NCI-H1436 (cell line): ENCODE data around the gene PPA2.
"Not testable (repeated sequence)": the region's sequence is repeated elsewhere in the genome, so short reads cannot be mapped to it uniquely, and the experiment has no call there.

ENCODE experiments used
- DNase-seq: peaks from one replicate; lab custom pipeline; 2025; lab: John Stamatoyannopoulos, UW

The PPA2 gene

GRCh38 chr4:105458541-105458940, 15.3 kb downstream of the PPA2 start:
- not testable (repeated sequence) for DNase-seq

- DNase-seq, result no peak
Observed at GRCh38 chr4:105458001-105458400, 15.9 kb downstream of the PPA2 start.

DNA sequence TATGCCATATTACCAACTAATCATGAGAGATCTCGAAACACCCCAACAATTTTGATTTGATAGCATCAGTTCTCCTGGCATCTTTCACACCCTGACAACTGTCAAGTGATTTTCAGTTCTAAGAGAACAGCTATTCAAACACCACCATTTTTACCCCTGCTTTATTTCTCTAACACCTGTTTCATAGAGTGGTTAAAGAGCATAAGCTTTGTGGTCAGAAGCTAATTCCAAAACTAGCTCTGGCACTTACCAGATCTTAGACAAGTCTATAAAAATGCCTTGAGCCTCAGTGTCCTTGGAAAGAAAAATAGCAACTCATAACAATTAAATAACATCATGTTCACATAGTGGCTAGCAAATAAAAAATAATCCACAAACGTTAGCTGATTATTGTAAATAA, 17.9 kb downstream of the PPA2 start:
- DNase-seq, result no peak

GRCh38 chr4:105455182-105455581, 18.7 kb downstream of the PPA2 start:
- no peak for DNase-seq

- no peak for DNase-seq
Observed at GRCh38 chr4:105453550-105454205, 20.2 kb downstream of the PPA2 start.

- peak; percentile 68 for DNase-seq
Observed at GRCh38 chr4:105451346-105451745, 22.5 kb downstream of the PPA2 start.

- no peak for DNase-seq
Observed at GRCh38 chr4:105440890-105441289, 33.0 kb downstream of the PPA2 start.

DNA sequence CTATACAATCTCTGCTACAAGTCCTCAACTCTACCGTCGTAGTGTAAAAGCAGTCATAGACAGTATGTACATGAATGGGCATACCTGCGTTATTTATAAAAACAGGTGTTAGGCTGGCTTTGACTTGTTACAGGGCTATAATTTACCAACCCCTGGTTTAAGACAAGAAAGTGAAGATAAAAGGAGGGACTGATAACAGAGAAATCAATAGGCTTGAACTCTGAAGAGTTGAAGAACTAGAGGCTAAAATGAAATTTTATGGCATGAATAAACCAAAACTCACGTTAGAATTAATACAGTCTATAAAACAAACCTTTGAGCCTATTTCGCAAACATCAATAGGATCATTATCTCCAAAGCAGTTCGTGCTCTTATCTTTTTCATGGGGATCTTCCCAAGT, 36.2 kb downstream of the PPA2 start:
- DNase-seq, result no peak

DNA sequence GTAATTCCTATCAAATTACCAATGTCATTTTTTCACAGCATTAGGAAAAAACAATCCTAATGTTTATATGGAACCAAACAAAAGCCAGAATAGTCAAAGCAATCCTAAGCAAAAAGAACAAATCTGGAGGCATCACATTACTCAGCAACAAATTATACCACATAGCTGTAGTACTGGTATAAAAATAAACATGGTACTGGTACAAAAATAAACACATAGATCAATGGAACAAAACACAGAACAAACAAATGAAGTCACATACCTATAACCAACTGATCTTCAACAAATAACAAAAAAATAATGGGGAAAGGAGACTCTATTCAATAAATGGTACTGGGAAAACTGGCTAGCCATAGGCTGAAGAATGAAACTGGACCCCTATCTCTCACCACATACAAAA, 37.4 kb downstream of the PPA2 start:
- no peak for DNase-seq

DNA sequence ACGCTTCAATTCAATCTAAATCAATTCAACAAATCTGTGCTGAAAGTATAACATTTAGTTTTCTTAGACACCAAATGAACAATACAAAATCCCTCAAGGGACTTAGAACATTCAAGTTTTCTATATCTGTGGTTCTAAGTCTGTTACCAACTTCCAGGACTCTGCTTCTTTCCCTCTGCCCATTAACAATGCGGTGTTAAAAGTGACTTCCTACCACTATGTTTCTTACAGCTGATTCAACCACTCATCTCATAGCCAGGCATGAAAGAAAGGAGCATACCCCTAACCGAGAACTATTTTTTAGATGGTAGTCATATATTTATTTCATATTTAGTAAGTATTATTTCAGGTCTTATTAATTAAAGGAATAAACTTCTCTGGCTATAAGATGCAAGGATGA, 38.9 kb downstream of the PPA2 start:
- DNase-seq, result no peak

GRCh38 chr4:105433421-105433820, 40.4 kb downstream of the PPA2 start:
- DNase-seq, result no peak

DNA sequence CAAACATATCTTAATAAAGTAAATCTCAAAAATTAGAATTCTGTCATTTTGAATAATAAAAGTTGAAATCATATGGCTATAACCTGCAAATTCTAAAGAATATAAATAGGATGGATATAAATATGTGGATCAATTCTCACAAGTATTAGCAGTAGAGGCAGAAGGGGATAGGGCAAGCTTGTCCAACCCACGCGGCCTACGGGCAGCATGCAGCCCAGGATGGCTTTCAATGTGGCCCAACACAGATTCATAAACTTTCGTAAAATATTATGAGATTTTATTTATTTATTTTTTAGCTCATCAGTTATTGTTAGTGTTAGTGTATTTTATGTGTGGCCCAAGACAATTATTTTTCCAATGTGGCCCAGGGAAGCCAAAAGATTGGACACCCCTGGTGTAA, 41.4 kb downstream of the PPA2 start:
- DNase-seq, result no peak

- no peak for DNase-seq
Observed at GRCh38 chr4:105430811-105431210, 43.1 kb downstream of the PPA2 start.

DNA sequence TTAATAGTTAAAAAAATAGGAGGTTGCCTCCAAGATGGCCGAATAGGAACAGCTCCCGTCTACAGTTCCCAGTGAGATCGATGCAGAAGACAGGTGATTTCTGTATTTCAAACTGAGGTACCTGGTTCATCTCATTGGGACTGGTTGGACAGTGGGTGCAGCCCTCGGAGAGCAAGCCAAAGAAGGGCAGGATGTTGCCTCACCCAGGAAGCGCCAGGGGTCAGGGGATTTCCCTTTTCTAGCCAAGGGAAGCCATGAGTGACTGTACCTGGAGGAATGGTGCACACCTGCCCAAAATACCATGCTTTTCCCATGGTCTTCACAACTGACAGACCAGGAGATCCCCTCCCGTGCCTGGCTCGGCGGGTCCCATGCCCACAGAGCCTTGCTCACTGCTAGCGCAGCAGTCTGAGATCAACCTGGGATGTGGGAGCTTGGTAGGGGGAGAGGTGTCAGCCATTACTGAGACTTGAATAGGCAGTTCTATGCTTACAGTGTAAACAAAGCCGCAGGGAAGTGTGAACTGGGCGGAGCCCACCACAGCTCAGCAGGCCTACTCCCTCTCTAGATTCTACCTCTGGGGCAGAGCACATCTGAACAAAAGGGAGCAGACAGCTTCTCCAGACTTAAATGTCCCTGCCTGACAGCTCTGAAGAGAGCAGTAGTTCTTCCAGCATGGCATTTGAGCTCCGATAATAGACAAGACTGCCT, 47.5 kb downstream of the PPA2 start:
- DNase-seq, result no peak

GRCh38 chr4:105422207-105422920, 51.5 kb downstream of the PPA2 start:
- DNase-seq, result no peak

DNA sequence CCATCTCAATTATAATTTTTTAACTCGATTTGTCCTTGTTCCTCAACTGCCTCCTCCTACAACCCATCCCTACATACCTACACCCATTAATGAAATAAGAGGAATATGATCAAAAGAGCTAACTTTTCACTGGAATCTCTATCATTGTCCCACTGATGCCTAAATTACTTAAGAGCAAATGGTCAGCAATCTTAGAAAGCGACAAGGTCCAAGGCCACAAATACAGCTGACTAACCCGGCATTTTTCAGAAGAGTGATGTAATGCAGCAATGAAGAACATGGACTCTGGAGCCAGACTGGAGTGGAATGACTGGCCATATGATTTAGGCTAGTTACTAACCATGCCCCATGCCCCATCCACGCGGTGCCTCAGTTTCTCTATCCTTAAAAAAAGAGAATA, 56.2 kb downstream of the PPA2 start:
- no peak for DNase-seq

GRCh38 chr4:105415281-105415744, 58.5 kb downstream of the PPA2 start:
- no peak for DNase-seq

- no peak for DNase-seq
Observed at GRCh38 chr4:105414316-105414715, 59.5 kb downstream of the PPA2 start.

DNA sequence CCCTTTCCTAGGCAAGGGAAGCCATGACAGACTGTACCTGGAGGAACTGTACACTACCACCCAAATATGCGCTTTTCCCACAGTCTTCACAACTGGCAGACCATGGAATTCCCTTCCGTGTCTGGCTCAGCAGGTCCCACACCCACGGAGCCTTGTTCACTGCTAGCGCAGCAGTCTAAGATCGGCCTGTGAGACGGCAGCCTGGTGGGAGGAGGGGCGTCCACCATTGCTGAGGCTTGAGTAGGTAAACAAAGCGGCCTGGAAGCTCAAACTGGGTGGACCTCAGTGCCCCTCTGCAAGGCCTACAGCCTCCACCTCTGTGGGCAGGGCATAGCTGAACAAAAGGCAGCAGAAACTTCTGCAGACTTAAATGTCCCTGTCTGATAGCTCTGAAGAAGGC, 64.7 kb downstream of the PPA2 start:
- DNase-seq, result not testable (repeated sequence)

DNA sequence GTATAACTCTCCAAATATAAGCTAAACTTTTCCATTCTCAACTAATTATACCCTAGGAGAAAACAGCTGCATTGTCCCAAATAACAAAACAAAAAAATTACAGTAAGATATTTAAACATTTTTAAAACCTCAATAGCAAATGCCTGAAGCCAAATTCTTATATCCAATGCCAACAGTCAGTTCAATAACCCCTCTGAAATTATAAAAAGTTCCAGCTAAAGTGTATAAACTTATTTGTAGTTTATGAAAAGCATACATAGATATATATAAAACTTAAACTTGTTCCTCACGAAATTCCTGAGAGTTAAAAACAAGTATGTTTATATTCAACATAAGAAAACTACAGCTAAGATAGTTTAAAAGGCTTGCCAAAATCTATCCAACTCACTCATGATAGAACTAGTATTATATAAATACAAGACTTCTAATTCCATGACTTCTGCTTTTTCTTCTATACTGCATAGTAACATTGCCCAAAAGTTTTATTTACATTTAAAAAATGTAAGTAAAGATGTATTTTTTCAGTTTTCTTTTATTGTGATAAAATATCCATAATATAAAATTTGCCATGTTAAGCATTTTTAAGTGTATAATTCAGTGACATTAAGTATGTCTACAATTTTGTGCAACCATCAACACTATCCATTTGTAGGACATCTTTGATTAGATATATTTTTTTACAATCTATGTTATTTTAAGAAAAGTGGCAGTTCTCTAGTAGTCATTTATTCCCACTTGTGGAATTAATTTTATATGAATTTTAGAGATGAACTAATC, 72.8 kb downstream of the PPA2 start:
- DNase-seq, result no peak

GRCh38 chr4:105399532-105400161, 74.2 kb downstream of the PPA2 start:
- no peak for DNase-seq

GRCh38 chr4:105392858-105393257, 81.0 kb downstream of the PPA2 start:
- no peak for DNase-seq
